K562 treated with DMSO at 1 percent for 24 hours (cell line): Measurements from ENCODE around the gene DNAJB13. TPM values are rescaled to one million over a fixed set of nuclear protein-coding genes. Genes with fewer than 3 reads are reported as not detected.

Source experiments
- total RNA-seq: library from RNA; unstranded; fragments of 300-600 nt; gene quantifications from 2 replicates; pipeline ENCODE4 v1.2.3, GENCODE V29; 2022; ENCODE audit warnings: low read depth; ENCODE audit not compliant: insufficient read depth

DNAJB13 gene
- total RNA-seq: not detected in 2 replicates

DNA sequence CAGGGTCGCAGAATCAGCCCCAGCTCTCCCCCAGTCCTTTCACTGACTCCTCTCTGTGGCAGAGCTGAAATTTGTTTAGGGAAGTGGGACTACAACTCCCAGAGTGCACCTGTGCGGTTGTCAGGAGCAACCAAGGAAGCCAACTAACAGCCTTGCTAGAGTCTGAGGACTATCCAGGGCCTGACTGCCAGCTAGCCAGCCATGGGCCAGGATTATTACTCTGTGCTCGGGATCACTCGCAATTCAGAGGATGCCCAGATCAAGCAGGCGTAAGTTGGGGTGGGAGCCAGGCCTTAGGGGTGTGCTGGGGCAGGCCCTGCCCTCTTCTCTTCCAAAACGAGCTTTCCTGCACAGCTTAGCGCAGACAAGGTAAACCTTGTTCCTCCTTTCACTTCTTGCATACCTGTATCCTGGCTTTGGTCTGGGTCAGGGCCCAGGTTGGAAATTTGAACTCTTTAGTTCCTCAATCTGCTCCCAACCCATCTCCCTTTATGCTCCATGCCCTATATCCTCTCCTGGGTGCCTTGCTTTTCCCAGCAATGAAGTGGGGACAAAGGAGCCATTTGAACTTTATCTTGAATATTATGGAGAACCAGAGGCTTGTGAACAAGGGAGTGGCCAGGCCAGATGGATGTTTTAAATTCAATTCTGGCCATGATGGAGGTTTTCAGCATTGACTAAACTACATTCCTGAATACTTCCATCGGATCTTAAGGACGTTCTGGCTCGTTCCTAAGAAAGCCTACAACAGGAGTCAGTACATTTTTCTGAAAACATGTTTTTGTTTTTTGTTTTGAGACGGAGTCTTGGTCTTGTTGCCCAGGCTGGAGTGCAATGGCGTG, at the start of gene DNAJB13:
Gene DNAJB13 (plus strand): TSS at position 158 of the 842 bp plus-strand sequence. CDS start 44 bp downstream, at position 202.

DNA sequence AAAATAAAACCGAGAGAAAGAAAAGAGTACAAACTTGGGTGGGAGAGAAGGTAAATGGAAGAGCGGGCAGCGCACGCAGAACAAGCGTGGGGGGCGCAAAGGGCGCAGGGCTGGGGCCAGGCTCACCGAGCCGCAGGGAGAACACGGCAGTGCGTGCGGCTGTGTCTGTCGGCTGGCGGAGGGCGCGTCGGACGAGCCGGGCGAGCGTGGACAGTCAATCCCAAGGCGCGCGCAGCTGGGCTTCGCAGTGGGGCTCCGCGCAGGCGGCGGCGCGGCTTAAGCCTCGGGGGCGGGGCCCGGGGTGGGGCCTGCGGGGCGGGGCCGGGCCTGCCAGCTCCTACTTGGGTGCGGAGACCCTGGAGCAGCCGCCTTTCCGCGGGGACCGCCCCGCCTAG, 31.8 kb downstream of the DNAJB13 start, which contains the start of gene UCP2:
Gene UCP2 (minus strand): TSS at position 249 of the 395 bp plus-strand sequence. CDS start 4,465 bp downstream, outside the sequence.

GRCh38 chr11:74008373-74009229, 57.8 kb downstream of the DNAJB13 start, which contains the start of gene UCP3:
TSS of gene UCP3 (minus strand) at chr11:74009085. CDS start at chr11:74007042, 2,043 bp downstream.

Other genes with a start within 250 kb of the DNAJB13 start
- gene RAB6A, start 190.0 kb upstream of the DNAJB13 start, total RNA-seq: 108 and 122 TPM in 2 replicates
- gene MRPL48, start 163.2 kb upstream of the DNAJB13 start, total RNA-seq: 67.9 and 70.0 TPM in 2 replicates
- 78.8 and 85.9 TPM in 2 replicates for gene COA4, start 74.2 kb upstream of the DNAJB13 start, total RNA-seq
- gene PAAF1, start 74.0 kb upstream of the DNAJB13 start, total RNA-seq: 23.4 and 26.2 TPM in 2 replicates
- 89.3 and 106 TPM in 2 replicates for gene UCP2, start 31.8 kb downstream of the DNAJB13 start, total RNA-seq
- 0.37 and 2.0 TPM in 2 replicates for gene UCP3, start 58.1 kb downstream of the DNAJB13 start, total RNA-seq
- gene C2CD3, start 220.0 kb downstream of the DNAJB13 start, total RNA-seq: 19.1 and 19.7 TPM in 2 replicates
- gene PPME1, start 220.3 kb downstream of the DNAJB13 start, total RNA-seq: 56.1 and 57.1 TPM in 2 replicates